H1 (cell line): Measurements from ENCODE around the gene CDK16. TPM values are rescaled to one million over a fixed set of nuclear protein-coding genes. Genes with fewer than 3 reads are reported as not detected.

ENCODE experiments used
- SP2 ChIP-seq: IDR thresholded peaks from 2 replicates; pipeline ENCODE4 v1.6.1; 2012; ENCODE audit warnings: mild to moderate bottlenecking, low read length, inconsistent platforms
- polyA plus RNA-seq, 7 experiments: library from polyadenylated mRNA; depleted of rRNA in 3 of 7; stranded (reverse) in 5 of 7; unstranded in 2 of 7; fragments of >200 nt in 5 of 7; fragments of 200-250 nt in 2 of 7; gene quantifications; 1 replicate in 5 of 7; 2 replicates in 1 of 7; 4 replicates in 1 of 7; pipeline versions ENCODE4 v1.2.1 to v1.2.3, GENCODE V29; 2011 to 2013; ENCODE audit warnings: missing spikeins in 2 of 7, mixed read lengths in 2 of 7
- total RNA-seq: library from RNA; stranded (reverse); fragmentation: NEBNext Ultra II Directional; extraction: Animal tissue kit (Norgen Biotek cat#: 25700); gene quantifications from 2 replicates; pipeline ENCODE4 v1.2.1, GENCODE V29; 2021
- TF ChIP-seq, protein P1 (sequence below): fragments of 300-600 bp; sonication (generic); IDR thresholded peaks from 2 replicates; pipeline ENCODE4 v1.7.1; 2012; ENCODE audit warnings: low read length, moderate library complexity, mild to moderate bottlenecking, inconsistent platforms; ENCODE audit not compliant: insufficient replicate concordance

The CDK16 gene
- total and polyA plus RNA-seq, 2 of the 8 experiments (the other 6 are each of a cell fraction or from before 2014, with no cell fraction given): 124 to 204 TPM

- TF ChIP-seq, protein P1, sequence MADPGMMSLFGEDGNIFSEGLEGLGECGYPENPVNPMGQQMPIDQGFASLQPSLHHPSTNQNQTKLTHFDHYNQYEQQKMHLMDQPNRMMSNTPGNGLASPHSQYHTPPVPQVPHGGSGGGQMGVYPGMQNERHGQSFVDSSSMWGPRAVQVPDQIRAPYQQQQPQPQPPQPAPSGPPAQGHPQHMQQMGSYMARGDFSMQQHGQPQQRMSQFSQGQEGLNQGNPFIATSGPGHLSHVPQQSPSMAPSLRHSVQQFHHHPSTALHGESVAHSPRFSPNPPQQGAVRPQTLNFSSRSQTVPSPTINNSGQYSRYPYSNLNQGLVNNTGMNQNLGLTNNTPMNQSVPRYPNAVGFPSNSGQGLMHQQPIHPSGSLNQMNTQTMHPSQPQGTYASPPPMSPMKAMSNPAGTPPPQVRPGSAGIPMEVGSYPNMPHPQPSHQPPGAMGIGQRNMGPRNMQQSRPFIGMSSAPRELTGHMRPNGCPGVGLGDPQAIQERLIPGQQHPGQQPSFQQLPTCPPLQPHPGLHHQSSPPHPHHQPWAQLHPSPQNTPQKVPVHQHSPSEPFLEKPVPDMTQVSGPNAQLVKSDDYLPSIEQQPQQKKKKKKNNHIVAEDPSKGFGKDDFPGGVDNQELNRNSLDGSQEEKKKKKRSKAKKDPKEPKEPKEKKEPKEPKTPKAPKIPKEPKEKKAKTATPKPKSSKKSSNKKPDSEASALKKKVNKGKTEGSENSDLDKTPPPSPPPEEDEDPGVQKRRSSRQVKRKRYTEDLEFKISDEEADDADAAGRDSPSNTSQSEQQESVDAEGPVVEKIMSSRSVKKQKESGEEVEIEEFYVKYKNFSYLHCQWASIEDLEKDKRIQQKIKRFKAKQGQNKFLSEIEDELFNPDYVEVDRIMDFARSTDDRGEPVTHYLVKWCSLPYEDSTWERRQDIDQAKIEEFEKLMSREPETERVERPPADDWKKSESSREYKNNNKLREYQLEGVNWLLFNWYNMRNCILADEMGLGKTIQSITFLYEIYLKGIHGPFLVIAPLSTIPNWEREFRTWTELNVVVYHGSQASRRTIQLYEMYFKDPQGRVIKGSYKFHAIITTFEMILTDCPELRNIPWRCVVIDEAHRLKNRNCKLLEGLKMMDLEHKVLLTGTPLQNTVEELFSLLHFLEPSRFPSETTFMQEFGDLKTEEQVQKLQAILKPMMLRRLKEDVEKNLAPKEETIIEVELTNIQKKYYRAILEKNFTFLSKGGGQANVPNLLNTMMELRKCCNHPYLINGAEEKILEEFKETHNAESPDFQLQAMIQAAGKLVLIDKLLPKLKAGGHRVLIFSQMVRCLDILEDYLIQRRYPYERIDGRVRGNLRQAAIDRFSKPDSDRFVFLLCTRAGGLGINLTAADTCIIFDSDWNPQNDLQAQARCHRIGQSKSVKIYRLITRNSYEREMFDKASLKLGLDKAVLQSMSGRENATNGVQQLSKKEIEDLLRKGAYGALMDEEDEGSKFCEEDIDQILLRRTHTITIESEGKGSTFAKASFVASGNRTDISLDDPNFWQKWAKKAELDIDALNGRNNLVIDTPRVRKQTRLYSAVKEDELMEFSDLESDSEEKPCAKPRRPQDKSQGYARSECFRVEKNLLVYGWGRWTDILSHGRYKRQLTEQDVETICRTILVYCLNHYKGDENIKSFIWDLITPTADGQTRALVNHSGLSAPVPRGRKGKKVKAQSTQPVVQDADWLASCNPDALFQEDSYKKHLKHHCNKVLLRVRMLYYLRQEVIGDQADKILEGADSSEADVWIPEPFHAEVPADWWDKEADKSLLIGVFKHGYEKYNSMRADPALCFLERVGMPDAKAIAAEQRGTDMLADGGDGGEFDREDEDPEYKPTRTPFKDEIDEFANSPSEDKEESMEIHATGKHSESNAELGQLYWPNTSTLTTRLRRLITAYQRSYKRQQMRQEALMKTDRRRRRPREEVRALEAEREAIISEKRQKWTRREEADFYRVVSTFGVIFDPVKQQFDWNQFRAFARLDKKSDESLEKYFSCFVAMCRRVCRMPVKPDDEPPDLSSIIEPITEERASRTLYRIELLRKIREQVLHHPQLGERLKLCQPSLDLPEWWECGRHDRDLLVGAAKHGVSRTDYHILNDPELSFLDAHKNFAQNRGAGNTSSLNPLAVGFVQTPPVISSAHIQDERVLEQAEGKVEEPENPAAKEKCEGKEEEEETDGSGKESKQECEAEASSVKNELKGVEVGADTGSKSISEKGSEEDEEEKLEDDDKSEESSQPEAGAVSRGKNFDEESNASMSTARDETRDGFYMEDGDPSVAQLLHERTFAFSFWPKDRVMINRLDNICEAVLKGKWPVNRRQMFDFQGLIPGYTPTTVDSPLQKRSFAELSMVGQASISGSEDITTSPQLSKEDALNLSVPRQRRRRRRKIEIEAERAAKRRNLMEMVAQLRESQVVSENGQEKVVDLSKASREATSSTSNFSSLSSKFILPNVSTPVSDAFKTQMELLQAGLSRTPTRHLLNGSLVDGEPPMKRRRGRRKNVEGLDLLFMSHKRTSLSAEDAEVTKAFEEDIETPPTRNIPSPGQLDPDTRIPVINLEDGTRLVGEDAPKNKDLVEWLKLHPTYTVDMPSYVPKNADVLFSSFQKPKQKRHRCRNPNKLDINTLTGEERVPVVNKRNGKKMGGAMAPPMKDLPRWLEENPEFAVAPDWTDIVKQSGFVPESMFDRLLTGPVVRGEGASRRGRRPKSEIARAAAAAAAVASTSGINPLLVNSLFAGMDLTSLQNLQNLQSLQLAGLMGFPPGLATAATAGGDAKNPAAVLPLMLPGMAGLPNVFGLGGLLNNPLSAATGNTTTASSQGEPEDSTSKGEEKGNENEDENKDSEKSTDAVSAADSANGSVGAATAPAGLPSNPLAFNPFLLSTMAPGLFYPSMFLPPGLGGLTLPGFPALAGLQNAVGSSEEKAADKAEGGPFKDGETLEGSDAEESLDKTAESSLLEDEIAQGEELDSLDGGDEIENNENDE: no peak
- no peak for TF ChIP-seq SP2
These were observed 19.8 kb upstream of the CDK16 start (continued) for GRCh38 chrX:47198687-47199080.
